GM21825 (cell line): Measurements from ENCODE around the gene TLK1.
A peak's percentile ranks its signal among the peaks of the same experiment; 100 is the strongest.

Experiments
- ATAC-seq: cut with Tn5 transposase; IDR thresholded peaks from one replicate; pipeline ENCODE4 v1.9.1; 2021; ENCODE audit warnings: mild to moderate bottlenecking, moderate library complexity; ENCODE audit not compliant: unreplicated experiment

Gene TLK1

DNA sequence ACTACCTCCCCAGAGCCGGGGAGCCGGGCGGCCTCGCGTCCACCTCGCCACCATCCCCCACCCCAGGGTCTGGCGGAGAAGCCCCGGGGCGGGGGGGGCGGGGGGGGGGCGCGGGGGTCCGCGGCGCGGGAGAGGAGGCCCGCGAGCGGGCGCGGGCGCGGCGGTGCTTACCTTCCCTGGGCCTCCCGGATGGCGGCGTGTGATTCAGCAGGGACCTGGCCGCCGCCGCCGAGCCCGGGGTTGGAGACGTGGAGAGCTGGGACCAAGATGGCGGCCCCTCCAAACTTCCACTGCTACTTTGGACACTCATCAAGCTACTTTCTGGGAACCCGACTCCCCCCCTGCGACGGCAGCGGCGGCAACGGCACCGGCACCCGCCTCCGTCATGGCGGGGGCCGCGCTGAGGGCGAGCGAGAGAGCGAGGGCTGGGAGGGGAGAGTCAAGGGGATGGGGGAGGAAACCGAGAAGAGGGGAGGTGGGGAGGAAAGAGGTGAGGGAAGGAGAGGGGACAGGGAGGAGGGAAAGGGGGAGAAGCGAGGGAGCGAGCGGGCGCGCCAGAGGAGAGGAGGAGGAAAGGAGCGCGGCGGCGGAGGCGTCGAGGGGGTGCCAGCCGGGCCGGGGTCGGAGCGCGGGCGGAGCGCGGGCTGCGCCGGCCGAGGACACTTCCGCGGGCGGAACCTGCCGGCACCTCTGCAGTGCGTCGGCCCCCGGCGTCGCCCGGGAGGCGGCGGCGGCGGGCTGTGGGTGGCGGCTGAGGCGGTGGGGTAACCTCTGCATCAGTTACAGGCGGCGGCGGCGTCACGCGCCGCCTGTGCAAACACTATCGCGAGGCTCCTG, at the start of gene TLK1:
TLK1 (minus strand) TSS at position 775 of the 837 bp plus-strand sequence; CDS start at position 310, 465 bp downstream.
- peak; percentile 49 for ATAC-seq

DNA sequence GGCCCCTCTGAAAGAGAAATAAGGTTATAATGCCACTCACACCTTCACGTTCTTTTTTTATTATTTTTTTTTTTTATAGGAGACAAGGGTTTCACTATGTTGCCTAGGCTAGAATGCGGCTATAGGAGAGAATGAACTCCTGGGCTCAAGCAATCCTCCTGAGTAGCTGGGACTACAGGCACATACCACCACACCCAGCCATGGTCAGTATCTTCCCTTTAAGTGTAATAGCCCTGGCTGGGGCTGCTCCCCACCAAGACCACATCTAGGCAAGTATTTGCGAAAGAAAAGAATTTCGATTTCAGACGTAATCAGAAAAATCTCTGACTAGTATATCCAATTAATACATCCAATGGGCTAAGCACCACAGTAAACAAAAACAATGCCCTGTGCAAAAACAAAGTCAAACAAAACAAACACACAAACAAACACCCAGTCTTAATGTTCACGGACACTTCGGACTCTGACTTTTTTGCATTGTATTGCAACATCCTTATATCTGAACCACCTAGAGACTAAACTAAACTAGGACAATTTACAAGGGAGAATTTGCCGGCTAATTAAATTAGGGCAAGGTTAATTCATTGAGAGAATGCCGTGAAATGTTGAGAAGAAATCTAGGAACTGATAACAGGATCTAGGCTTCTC, 49.6 kb upstream of the TLK1 start:
- no peak for ATAC-seq

DNA sequence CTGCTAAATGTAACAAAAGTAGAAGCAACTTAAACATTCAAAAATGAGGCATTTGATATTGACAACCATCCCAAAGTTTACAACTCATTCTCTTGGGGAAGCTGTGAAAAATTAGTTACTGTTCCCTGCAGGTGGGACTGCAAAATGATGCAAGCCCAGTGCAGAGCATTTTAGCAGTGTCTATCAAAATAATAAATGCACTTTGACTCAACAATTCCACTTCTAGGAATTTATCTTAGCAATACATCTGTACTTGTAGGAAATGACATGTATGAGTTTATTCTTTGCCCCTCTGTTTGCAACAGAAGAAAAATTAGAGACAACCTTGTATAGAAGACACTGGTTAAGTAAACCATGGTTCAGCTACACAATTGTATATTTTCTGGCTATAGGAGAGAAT, 48.0 kb upstream of the TLK1 start:
- no peak for ATAC-seq

DNA sequence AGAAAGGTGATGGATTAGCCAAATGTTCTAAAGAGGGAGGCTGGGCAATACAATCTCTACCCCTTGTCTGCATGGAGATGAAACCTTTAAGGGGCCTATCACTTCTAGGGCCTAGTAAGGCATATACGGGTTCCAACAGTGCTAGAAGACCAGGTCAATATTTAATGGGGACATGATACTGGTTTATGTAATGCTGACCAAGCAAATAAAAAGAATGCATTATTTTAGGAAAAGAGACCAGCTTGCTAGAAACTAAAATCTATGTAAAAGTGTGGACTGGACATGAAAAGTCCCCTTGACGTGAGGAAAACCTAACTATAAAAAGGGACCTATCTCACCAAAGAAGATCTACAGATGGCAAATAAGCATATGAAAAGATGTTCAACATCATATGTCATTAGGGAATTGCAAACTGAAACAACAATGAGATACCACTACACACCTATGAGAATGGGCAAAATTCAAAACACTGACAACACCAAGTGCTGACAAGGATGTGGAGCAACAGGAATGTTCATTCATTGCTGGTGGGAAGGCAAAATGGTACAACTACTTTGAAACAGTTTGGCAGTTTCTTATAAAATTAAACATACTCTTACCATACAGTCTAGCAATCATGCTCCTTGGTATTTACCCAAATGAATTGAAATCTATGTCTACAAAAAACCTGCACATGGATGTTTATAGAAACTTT, 45.9 kb upstream of the TLK1 start:
- ATAC-seq = no peak

DNA sequence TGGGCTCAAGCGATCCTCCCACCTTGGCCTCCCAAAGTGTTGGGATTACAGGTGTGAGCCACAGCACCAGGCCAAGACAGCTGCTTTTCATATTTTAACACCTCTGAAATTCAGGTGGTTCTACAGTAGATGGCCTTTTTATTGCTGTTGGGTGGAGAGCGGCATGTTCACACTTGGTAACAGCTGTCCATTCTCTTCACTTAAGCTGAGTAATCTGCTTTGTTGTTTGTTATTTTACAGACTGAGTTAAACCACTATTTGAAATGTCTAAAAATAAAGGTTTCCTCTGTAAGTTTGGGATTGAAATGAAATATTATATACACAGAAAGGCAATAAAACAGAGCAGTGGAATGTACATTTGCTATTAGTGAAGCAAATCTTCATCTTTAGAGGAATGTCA, 44.9 kb upstream of the TLK1 start:
- no peak for ATAC-seq

DNA sequence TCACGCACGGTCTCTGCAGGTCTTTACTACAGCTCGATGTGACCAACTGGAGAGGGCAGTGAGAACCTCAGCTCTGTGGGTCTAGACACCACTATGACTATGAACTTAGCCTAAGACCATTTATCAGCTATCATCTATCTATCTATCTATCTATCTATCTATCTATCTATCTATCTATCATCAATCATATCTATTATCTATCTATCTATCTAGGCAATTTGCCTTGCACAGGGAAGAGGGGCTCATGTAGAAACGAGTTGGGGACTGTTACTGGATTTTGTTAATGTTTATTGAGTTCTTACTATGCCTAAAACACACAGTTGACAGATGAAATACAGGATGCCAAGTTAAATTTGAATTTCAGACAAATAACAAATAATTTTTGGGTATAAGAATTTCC, 41.1 kb upstream of the TLK1 start:
- no peak for ATAC-seq

DNA sequence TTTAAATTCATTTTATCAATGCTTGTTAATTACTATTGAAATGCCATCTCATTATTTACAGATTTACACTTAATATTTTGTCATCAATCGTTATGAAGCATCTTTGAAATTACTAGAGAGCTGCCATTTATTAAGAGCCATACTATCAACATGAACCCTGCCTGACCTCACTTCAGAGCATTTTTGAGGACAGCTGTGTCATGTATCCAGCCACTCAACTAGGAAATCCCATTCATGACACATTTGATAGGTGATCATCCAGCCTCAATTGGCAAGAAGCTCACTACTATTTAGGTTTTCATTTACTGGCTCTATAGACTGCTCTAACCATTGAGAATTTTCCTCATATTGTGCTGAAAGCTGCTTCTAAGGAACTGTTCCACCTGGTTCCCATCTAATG, 40.6 kb upstream of the TLK1 start:
- no peak for ATAC-seq

DNA sequence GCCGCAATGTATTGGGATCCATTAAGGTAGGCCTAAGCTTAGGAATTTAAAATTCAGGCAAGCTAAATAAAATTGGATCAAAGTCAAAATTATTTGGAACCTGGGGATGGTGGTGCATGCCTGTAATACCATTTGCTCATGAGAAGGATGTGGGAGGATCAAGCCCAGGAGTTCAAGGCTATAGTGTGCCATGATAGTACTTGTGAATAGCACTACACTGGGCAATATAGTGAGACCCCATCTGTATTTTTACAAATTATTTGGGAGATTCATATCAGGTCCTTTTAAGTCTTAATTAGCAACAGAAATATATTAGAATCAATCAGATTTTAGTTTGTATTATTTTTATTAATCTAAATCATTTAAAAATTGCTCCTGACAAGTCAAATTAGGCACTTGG, 39.8 kb upstream of the TLK1 start:
- no peak for ATAC-seq

DNA sequence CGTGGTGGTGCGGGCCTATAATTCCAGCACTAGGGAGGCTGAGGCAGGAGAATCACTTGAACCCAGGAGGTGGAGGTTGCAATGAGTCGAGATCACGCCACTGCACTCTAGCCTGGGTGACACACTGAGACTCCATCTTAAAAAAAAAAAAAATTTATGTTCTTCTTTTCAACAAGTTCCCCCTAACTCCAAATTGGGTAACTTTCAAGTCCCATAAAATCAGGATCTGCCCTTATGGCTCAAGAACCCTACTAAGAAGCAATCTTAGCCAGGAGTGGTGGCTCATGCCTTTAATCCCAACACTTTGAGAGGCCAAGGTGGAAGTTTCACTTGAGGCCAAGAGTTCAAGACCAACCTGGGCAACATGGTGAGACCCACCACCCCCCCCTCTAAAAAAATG, 30.3 kb upstream of the TLK1 start:
- no peak for ATAC-seq

DNA sequence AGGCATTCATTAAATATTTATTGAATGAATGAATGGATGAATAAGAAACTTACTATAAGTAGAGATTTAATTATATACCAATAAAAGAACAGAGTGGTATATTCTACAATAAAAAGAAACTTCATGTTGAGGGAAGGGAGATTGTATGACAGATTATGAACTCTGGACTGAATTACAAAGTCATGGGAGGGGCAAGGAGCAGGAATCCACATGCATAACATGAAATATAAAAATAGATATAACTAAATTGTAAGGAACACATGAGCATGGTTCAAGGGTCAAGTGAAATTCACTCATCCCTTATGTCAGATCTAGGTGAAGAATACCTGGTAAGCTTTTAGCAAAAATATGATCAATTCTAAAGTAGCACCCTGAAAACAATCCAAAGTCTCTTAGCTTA, 27.1 kb upstream of the TLK1 start:
- no peak for ATAC-seq

DNA sequence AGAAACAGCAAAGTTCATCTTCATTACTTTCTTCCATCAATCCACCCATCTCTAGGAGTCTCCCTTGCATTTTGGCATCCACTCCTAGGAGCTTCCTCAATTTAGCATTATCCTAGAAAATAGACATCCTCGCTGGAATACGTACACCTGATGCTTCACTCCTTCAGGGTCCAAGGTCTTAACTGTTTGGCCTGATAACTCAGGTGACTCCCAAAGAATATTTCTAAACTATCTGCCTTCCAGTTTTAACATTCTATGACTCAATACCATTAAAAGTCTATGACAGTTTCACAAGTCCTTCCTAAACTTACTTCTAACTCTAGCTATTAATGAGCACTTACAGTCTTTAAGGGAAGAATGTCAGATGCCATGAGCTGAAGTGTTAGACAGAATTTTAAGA, 26.5 kb upstream of the TLK1 start:
- no peak for ATAC-seq

DNA sequence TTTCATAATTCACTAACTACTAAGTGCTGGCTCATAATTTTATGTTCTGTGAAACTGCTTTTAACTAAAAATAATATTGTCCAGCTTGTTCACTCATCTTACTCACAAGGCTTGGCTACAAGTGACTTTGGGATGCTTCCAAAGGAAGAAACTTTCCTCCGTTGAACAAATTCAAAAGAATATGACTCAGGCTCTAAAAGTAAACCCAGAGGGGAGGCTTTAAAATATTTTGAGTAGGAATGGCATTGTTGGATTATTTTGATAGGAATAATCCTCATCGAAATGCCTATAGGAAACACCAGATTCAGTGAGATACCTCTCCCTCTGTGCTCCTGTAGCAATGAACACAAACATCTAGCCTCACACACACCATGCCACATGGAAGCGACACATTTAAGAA, 25.2 kb upstream of the TLK1 start:
- no peak for ATAC-seq

DNA sequence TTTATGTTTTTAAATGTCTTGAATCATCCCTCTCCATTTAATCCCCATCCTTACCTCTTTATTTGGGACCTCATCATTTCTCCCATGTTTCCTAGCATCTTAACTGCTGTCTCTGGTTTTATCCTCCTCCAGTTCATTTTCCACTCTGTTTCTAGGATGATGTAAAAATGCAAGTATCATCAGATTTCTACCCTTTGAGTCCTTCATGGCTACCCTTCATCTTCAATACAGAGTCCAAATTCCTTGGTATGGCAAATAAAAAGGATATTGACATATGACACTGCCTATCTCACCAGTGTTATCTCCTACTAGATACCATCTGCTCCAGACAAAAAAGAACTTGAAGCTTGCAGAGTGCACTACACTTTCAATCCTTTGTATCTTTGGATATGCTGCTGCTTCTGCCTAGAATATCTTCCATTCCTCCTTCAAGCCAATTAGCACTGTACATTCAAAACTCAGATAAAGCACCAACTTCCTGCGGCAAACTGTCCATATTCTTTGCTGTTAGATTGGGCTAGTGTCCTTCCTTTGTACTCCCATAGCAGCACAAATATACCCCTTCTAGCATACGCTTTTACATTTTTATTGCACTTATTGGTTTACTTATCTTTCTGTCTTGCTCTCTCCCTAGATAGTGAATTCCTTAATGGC, 24.6 kb upstream of the TLK1 start:
- no peak for ATAC-seq

DNA sequence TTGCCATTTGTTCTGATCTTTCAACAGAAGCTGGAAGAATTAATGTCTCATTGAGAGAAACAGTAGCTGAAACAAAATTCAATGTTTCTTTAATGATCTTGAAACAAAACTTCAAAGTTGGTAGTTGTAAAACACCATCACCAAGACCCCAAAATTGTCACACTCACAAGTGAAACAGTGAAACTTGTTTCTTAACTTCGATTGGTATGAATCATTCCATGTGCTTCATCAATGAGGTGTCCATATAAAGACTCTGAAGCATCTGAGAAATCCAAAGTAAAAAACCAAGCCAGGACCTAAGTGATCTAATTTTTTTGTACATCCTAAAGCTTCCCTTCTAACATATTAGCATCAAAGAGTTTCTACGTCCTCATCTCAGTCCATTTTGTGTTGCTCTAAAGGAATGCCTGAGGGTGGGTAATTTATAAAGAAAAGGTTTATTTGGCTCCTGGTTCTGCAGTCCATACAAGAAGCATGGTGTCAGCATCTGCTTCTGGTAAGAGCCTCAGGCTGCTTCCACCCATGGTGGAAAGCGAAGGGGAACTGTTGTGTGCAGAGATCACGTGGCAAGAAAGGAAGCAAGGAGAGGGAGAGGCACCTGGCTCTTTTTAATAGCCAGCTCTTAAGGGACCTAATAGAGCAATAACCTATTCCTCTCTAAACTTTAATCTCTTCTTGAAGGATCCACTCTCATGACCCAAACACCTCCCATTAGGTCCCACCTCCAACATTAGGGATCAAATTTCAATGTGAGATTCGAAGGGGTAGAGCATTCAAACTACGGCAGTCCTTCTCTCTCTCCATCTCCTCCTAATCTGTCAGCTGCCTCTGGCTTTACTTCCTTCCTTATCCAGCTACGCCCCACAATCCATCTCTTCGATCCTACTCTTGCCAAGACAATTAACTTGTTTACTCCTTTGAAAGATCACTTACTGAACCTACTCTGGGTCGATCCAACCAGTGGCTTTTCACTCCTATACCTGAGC, 20.7 kb upstream of the TLK1 start:
- ATAC-seq = no peak

DNA sequence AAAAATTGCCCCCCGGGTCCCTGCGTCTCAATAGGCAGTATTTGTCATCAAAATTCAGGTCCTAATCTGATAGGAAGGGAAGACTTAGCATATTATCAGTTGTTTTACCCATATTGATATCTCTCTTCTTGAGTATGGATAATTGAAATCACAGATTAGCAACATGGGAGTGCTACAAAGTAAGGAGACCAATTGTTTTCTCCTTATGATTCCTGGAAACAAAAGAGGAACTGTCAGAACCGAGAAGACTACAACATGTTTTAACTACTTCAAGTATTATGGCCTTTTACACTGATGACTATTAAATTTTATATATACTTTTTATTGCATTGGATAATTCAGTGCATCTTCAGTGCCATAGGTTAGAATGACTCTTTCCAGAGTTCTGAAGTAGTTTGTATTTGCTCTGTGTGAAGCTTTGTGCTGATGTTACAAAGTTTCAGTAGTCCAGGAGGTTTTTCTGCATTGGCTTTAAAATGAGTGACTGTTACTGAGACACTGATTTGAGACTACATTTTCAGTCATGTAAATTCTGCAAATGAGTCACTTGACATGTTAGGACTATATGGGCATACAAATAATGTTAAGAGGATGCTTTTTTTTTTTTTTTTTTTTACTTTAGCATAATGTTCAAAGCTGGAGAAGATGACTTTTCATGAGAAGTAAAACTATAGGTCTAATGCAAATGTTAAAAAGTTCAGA, 19.7 kb upstream of the TLK1 start:
- ATAC-seq = no peak

DNA sequence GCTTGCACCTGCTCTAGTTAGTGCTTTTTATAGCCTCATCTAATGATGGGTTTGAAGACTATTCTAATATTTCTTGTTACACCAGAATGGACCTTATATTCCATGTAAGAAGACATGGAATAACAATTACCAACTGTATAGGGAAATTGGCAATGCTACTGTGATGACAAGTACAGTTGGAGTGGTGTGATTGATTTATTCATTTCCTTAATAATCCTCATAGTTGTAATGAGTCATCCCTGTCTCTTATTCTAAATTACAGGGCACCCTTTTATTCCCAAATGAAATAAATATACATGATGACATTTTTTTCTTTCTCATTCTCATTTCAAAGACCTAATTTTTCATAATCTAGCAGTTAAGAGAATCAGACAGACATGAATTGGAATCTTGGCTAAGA, 18.3 kb upstream of the TLK1 start:
- no peak for ATAC-seq

DNA sequence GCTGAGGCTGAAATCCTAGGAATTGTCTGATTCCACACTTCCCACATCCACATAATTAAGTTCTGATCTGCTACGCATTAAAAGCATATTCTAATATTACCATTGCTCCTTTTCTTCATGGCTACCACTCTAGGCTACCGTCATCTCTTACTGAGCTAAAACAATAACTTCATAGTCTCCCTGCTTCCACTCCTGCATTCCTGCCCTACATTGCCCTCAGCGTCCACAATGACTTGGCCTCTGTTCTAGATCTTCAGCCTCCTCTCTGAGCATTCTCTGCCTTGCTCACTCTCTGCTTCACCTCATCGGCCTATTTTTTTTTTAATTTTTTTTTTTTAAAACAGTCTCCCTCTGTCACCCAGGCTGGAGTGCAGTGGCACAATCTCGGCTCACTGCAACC, 15.8 kb upstream of the TLK1 start:
- ATAC-seq = no peak

DNA sequence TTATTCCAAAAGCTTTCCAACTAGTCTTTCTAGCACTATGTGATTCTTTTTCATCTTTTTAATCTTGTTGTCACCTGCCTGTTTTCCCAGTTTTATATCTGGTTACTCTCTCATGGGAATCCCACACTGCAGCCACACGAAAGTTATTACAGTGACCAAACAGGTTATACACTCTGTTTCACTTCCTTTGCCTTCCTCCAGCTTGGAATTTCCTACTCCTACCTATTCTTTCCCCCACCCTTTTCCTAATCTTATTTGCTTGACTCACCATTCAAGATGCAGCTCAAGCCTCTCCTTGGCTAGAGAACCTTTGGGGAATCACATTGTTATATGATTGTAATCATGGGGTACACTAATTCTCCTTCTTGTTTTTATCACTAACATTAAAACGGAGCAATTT, 13.4 kb upstream of the TLK1 start:
- no peak for ATAC-seq

DNA sequence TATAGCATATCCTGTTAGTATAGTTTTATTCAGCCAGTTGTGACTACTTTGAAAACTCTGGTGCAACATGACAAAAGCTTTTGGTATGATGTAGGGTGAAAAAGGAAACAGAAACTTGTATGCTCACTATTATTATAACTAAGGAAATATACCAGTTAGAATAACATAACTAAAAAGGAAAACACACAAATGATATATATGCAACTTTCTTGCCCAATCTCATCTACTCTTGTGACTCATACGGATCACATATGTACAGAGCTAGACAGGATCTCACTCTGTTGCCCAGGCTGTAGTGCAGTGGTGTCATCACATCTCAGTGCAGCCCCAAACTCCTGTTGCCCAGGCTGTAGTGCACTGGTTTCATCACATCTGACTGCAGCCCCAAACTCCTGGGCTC, 12.4 kb upstream of the TLK1 start:
- no peak for ATAC-seq

DNA sequence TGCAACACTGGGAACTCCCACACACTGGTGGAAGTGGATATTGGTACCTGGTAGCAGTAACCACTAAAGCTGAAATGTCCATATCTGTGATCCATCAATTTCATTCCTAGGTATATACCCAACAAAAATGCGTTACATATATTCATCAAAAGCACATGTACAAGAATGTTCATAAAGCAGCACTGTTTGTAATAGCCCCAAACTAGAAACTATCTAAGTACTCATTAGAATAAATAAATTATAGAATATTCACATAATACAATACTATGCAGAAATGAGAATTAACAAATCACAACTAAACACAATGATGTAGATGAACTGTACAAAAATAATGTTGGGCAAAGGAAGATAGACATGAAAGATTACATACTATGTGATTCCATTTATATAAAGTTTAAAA, 11.1 kb upstream of the TLK1 start:
- no peak for ATAC-seq
